Mucosa of stomach (tissue), 1 donor: Measurements from ENCODE around the gene CAPZB.

Source experiments
- H3K27me3 ChIP-seq: one replicate; pipeline ENCODE4 v1.7.0; 2013; ENCODE audit warnings: mild to moderate bottlenecking, low read length; ENCODE audit not compliant: control insufficient read depth, insufficient read depth
- H3K36me3 ChIP-seq: one replicate; pipeline ENCODE4 v1.7.0; 2013; ENCODE audit warnings: low read length; ENCODE audit not compliant: control insufficient read depth, insufficient read depth
- H3K4me1 ChIP-seq: one replicate; pipeline ENCODE4 v1.7.0; 2013; ENCODE audit warnings: mild to moderate bottlenecking, low read length; ENCODE audit not compliant: control insufficient read depth, insufficient read depth
- H3K4me3 ChIP-seq: one replicate; pipeline ENCODE4 v1.7.0; 2013; ENCODE audit warnings: low read length
- H3K9ac ChIP-seq: one replicate; pipeline ENCODE4 v1.7.0; 2013; ENCODE audit warnings: mild to moderate bottlenecking, low read length, moderate library complexity
- H3K9me3 ChIP-seq: one replicate; pipeline ENCODE4 v1.7.0; 2013; ENCODE audit warnings: mild to moderate bottlenecking, low read length, moderate library complexity; ENCODE audit not compliant: control insufficient read depth
- donor health status: Pancreatic carcinoma.

The CAPZB gene

GRCh38 chr1:19368964-19369363 is 116.4 kb downstream of the CAPZB start:
- H3K27me3 ChIP-seq: no peaks in the 10 kb centered on the region
- peaks cover 4% of the 10 kb centered on the region for H3K36me3 ChIP-seq
- H3K4me1 ChIP-seq: peaks cover 32% of the 10 kb centered on the region
- H3K9me3 ChIP-seq: no peaks in the 10 kb centered on the region
- no peak overlapping the region for H3K9ac ChIP-seq
- no peak overlapping the region for H3K4me3 ChIP-seq

GRCh38 chr1:19368050-19368449 is 117.3 kb downstream of the CAPZB start:
- H3K4me1 ChIP-seq: peaks cover 32% of the 10 kb centered on the region
- H3K27me3 ChIP-seq: no peaks in the 10 kb centered on the region
- H3K4me3 ChIP-seq: no peak overlapping the region
- H3K9me3 ChIP-seq: no peaks in the 10 kb centered on the region
- no peak overlapping the region for H3K9ac ChIP-seq
- peaks cover 8% of the 10 kb centered on the region for H3K36me3 ChIP-seq

- Histone ChIP-seq H3K36me3 (peaks cover 8% of the 10 kb centered on the region), H3K27me3 (no peaks in the 10 kb centered on the region), H3K9ac (no peak overlapping the region), H3K4me1 (peaks cover 32% of the 10 kb centered on the region), H3K9me3 (no peaks in the 10 kb centered on the region), H3K4me3 (no peak overlapping the region)
These were observed 117.7 kb downstream of the CAPZB start for GRCh38 chr1:19367584-19368041.

GRCh38 chr1:19366599-19367536 is 118.5 kb downstream of the CAPZB start:
- H3K4me3 ChIP-seq: no peak overlapping the region
- H3K27me3 ChIP-seq: no peaks in the 10 kb centered on the region
- H3K9ac ChIP-seq: no peak overlapping the region
- H3K4me1 ChIP-seq: peaks cover 34% of the 10 kb centered on the region
- peaks cover 8% of the 10 kb centered on the region for H3K36me3 ChIP-seq
- H3K9me3 ChIP-seq: no peaks in the 10 kb centered on the region

GRCh38 chr1:19365721-19366120 is 119.6 kb downstream of the CAPZB start:
- no peaks in the 10 kb centered on the region for H3K27me3 ChIP-seq
- H3K9ac ChIP-seq: no peak overlapping the region
- peaks cover 8% of the 10 kb centered on the region for H3K36me3 ChIP-seq
- H3K9me3 ChIP-seq: no peaks in the 10 kb centered on the region
- no peak overlapping the region for H3K4me3 ChIP-seq
- peaks cover 32% of the 10 kb centered on the region for H3K4me1 ChIP-seq

- Histone ChIP-seq H3K36me3 (peaks cover 5% of the 10 kb centered on the region), H3K27me3 (no peaks in the 10 kb centered on the region), H3K4me3 (no peak overlapping the region), H3K9me3 (no peaks in the 10 kb centered on the region), H3K9ac (no peak overlapping the region), H3K4me1 (peaks cover 23% of the 10 kb centered on the region)
These were observed 121.7 kb downstream of the CAPZB start for GRCh38 chr1:19363536-19364152.

GRCh38 chr1:19361611-19362147 is 123.7 kb downstream of the CAPZB start:
- no peaks in the 10 kb centered on the region for H3K27me3 ChIP-seq
- H3K4me1 ChIP-seq: peaks cover 7% of the 10 kb centered on the region
- no peaks in the 10 kb centered on the region for H3K9me3 ChIP-seq
- peaks cover 11% of the 10 kb centered on the region for H3K36me3 ChIP-seq
- H3K4me3 ChIP-seq: no peak overlapping the region
- no peak overlapping the region for H3K9ac ChIP-seq

GRCh38 chr1:19360843-19361610 is 124.3 kb downstream of the CAPZB start:
- no peak overlapping the region for H3K9ac ChIP-seq
- peaks cover 11% of the 10 kb centered on the region for H3K36me3 ChIP-seq
- H3K9me3 ChIP-seq: no peaks in the 10 kb centered on the region
- no peaks in the 10 kb centered on the region for H3K27me3 ChIP-seq
- H3K4me1 ChIP-seq: peaks cover 5% of the 10 kb centered on the region
- no peak overlapping the region for H3K4me3 ChIP-seq

GRCh38 chr1:19360432-19360831 is 124.9 kb downstream of the CAPZB start:
- H3K36me3 ChIP-seq: peaks cover 11% of the 10 kb centered on the region
- no peaks in the 10 kb centered on the region for H3K27me3 ChIP-seq
- peaks cover 5% of the 10 kb centered on the region for H3K4me1 ChIP-seq
- no peak overlapping the region for H3K4me3 ChIP-seq
- no peaks in the 10 kb centered on the region for H3K9me3 ChIP-seq
- no peak overlapping the region for H3K9ac ChIP-seq

GRCh38 chr1:19360016-19360415 is 125.3 kb downstream of the CAPZB start:
- H3K4me3 ChIP-seq: no peak overlapping the region
- no peaks in the 10 kb centered on the region for H3K9me3 ChIP-seq
- no peaks in the 10 kb centered on the region for H3K27me3 ChIP-seq
- no peak overlapping the region for H3K9ac ChIP-seq
- H3K4me1 ChIP-seq: peaks cover 5% of the 10 kb centered on the region
- H3K36me3 ChIP-seq: peaks cover 11% of the 10 kb centered on the region

GRCh38 chr1:19359357-19359756 is 126.0 kb downstream of the CAPZB start:
- no peak overlapping the region for H3K9ac ChIP-seq
- no peak overlapping the region for H3K4me3 ChIP-seq
- peaks cover 6% of the 10 kb centered on the region for H3K4me1 ChIP-seq
- no peaks in the 10 kb centered on the region for H3K27me3 ChIP-seq
- H3K9me3 ChIP-seq: no peaks in the 10 kb centered on the region
- H3K36me3 ChIP-seq: peaks cover 11% of the 10 kb centered on the region
